Measurements from ENCODE around the gene DESI1. TPM values are rescaled to one million over a fixed set of nuclear protein-coding genes. Genes with fewer than 3 reads are reported as not detected.
"Not testable (repeated sequence)": the region's sequence is repeated elsewhere in the genome, so short reads cannot be mapped to it uniquely, and the experiment has no call there.

DESI1 gene
- total and polyA plus RNA-seq, 3 donors from 2014 or later: 45.3 to 103 (median 62.6) TPM

DNA sequence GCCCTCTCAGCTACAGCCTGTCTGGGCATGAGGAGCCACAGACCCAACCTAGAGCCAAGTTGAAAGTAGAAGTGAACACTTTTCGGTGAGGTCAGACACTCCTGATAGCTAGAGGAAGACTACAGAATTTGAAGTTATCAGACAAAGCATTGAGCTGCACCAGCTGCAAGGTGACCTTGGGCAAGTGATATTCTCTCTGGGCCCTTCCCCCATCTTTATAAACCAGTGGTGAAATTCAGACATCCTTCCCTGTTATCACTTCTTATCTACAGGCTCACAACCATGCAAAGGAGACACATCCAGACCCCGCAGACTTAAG lies 23.2 kb downstream of the DESI1 start:
- peak overlapping the region in 1 of 2 donors; percentile 18 for H3K27ac ChIP-seq
- no peaks in the 10 kb centered on the region for H3K27me3 ChIP-seq
- intact Hi-C loops (cut with DNase I; ENCODE audit: low total_unique reads): no loop called here
- H3K4me3 ChIP-seq: no peak overlapping the region
- no peak for DNase-seq
- no peaks in the 10 kb centered on the region for H3K36me3 ChIP-seq (ENCODE audit: low read depth, missing control alignments)
- TF ChIP-seq, protein P1, sequence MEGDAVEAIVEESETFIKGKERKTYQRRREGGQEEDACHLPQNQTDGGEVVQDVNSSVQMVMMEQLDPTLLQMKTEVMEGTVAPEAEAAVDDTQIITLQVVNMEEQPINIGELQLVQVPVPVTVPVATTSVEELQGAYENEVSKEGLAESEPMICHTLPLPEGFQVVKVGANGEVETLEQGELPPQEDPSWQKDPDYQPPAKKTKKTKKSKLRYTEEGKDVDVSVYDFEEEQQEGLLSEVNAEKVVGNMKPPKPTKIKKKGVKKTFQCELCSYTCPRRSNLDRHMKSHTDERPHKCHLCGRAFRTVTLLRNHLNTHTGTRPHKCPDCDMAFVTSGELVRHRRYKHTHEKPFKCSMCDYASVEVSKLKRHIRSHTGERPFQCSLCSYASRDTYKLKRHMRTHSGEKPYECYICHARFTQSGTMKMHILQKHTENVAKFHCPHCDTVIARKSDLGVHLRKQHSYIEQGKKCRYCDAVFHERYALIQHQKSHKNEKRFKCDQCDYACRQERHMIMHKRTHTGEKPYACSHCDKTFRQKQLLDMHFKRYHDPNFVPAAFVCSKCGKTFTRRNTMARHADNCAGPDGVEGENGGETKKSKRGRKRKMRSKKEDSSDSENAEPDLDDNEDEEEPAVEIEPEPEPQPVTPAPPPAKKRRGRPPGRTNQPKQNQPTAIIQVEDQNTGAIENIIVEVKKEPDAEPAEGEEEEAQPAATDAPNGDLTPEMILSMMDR (IDR thresholded peaks at IDR 0.05): peak in 1 of 3 experiments; percentile 1
- no peak for TF ChIP-seq POLR2A (IDR thresholded peaks at IDR 0.05)
- no peaks in the 10 kb centered on the region for H3K9me3 ChIP-seq
- 43 to 60% methylated on average over 2 of the region's 2 CpGs for WGBS, 2 donors
- H3K4me1 ChIP-seq: peaks cover 9% of the 10 kb centered on the region

DNA sequence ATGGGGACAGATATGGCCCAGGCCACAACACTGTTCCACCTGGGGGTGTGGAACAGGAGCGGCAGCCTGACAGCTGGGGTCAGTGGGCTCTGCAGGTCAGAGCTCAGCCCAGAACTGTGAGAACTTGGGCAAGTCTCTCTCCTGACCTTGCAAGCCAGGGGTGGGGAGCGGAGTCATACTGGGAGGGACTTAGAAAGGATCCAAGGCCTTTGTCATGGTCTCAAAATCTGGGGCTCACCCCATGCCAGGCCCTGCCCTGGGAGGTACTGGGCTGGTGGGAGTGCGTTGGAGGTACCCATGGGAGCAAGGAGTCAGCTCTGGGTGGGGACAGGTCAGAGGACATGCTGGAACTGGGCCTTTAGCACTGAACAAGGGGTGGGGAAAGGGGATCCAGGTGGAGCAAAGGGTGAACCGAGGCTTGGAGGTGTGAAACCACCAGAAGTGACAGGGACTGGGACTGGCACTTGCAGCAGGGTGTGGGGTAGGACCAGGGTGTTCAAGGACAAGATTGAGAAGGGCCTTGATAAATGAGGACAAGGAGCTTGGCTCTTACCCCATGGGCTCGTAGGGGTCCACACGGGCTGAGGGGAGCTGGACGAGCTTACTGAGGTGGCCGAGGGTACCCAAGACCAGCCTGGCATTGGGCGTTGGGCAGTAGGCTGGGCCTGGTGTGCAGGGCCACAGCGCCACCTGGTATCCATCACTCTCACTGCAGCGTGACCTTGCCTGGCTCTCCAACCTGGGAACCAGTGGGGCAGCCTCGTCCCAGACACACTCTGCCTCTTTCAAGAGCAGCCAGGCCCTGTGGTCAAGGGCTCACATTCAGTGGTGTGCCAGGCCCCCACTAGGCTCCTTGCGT lies 23.8 kb downstream of the DESI1 start:
- peaks cover 9% of the 10 kb centered on the region for H3K4me1 ChIP-seq
- 41 to 48% methylated on average over 11 to 13 of the region's 13 CpGs for WGBS, 2 donors
- H3K36me3 ChIP-seq (ENCODE audit: low read depth, missing control alignments): no peaks in the 10 kb centered on the region
- intact Hi-C loops (cut with DNase I; ENCODE audit: low total_unique reads): no loop called here
- peak overlapping the region in 1 of 2 donors; percentile 18 for H3K27ac ChIP-seq
- no peak overlapping the region for H3K4me3 ChIP-seq
- peak; percentile 75 for DNase-seq
- H3K27me3 ChIP-seq: no peaks in the 10 kb centered on the region
- TF ChIP-seq, protein P1 (IDR thresholded peaks at IDR 0.05): peak; percentile 32 to 66 (median 60)
- TF ChIP-seq POLR2A (IDR thresholded peaks at IDR 0.05): no peak
- H3K9me3 ChIP-seq: no peaks in the 10 kb centered on the region

DNA sequence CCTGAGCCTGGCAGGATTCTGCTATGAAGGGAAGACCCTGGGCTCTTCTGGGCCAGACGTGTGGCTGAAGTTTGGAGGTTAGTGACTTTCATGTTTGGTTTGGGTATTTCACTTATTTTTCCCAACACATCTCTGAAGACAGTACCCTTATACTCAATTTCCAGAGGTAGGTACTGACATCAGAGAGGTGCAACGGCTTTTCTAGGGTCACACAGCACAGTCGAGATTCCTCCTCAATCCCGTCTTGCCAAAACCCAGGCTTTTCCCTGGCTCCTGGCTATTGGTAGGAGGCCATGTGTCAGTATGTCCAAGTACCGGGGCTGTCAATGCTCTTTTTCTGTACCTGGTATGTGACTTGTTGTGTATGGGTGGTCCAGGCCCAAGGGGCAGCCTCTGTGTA lies 25.1 kb downstream of the DESI1 start:
- WGBS, 2 donors: 94 to 95% methylated on average over 5 of the region's 5 CpGs
- TF ChIP-seq POLR2A (IDR thresholded peaks at IDR 0.05): no peak

DNA sequence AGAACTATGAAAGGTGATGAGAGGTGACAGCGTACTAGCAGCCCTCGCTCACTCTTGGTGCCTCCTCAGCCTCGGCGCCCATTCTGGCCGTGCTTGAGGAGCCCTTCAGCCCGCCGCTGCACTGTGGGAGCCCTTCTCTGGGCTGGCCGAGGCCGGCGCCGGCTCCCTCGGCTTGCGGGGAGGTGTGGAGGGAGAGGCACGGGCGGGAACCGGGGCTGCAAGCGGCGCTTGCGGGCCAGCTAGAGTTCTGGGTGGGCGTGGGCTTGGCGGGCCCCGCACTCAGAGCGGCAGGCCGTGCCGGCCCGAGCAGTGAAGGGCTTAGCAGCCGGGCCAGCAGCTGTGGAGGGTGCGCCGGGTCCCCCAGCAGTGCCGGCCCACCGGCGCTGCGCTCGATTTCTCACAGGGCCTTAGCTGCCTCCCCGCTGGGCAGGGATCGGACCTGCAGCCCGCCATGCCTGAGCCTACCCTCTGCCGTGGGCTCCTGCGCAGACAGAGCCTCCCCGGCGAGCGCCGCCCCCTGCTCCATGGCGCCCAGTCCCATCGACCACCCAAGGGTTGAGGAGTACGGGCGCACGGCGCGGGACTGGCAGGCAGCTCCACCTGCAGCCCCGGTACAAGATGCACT lies 27.4 kb downstream of the DESI1 start:
- H3K27me3 ChIP-seq; H3K9me3 ChIP-seq; H3K36me3 ChIP-seq (ENCODE audit: low read depth, missing control alignments); intact Hi-C loops (cut with DNase I; ENCODE audit: low total_unique reads); H3K27ac ChIP-seq; DNase-seq: not testable (repeated sequence)
- WGBS, 2 donors: 81 to 82% methylated on average over 12 to 51 of the region's 51 CpGs
- H3K4me3 ChIP-seq: peak overlapping the region; percentile 31 to 48
- H3K4me1 ChIP-seq: peaks cover 19% of the 10 kb centered on the region

More for the DNA sequence above, 25.1 kb downstream of the DESI1 start:
- no peak overlapping the region for H3K4me3 ChIP-seq
- H3K4me1 ChIP-seq: peaks cover 9% of the 10 kb centered on the region
- no peaks in the 10 kb centered on the region for H3K9me3 ChIP-seq
- no peak for DNase-seq
- intact Hi-C loops (cut with DNase I; ENCODE audit: low total_unique reads): no loop called here
- H3K36me3 ChIP-seq (ENCODE audit: low read depth, missing control alignments): no peaks in the 10 kb centered on the region
- no peaks in the 10 kb centered on the region for H3K27me3 ChIP-seq
- H3K27ac ChIP-seq: no peak overlapping the region

DNA sequence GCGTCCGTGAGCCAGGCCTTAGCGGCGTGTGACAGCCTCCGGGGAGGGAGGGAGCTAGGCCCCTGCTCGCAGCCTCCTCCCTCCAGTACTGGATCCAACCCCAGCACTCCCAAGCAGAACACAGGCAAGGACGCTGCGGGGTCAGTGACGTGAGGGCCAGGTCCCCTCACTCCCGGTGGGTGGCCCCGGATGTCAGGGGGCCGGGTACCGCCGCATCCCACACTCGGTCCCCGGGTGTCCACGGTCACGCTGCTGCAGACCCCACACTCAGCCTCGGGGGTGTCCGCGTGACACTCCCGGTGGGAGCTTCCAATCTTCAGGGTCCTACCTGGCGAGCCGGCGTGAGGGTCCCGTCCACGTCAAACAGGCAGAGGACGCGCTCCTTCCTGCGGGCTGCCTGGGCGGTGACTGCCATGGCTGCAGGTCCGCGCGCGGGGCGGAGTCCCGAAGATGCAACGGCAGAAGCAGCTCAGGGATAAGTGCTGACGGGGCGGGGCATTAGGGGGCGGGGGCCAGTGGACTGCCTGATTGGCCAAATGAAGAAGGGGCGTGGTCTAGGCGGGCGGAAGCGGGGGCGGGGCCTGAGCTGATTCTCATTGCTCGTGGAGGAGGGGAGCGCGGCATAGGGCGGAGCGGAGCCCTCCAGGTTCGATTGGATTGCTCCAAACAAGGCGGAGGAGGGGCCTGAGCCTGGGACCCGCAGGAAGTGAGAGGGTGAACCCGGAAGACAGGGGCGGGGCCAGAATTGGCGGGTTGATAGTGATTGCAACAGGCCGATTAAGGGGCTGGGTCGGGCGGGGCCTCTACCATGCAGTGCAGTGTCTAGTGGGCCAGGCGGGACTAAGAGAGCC lies 31.2 kb downstream of the DESI1 start, which contains the start of gene PMM1:
Gene PMM1 (minus strand): TSS at position 450 of the 851 bp plus-strand sequence. CDS start 35 bp downstream, at position 415.
- intact Hi-C loops (cut with DNase I; ENCODE audit: low total_unique reads): no loop called here
- H3K4me1 ChIP-seq: peaks cover 12% of the 10 kb centered on the region
- 0 to 2% methylated on average over 12 to 35 of the region's 61 CpGs for WGBS, 2 donors
- peak; percentile 100 for DNase-seq
- peak within 1 kb of the TSS; percentile 67 to 85 for H3K4me3 ChIP-seq
- H3K9me3 ChIP-seq: no peaks in the 10 kb centered on the region
- H3K27me3 ChIP-seq: no peaks in the 10 kb centered on the region
- TF ChIP-seq, protein P1 (IDR thresholded peaks at IDR 0.05): no peak
- peak; percentile 60 for TF ChIP-seq POLR2A (IDR thresholded peaks at IDR 0.05)
- H3K36me3 ChIP-seq (ENCODE audit: low read depth, missing control alignments): no peaks in the 10 kb centered on the region
- H3K27ac ChIP-seq: peak within 1 kb of the TSS; percentile 47 to 55
